Measurements from ENCODE around the gene KCNJ10. TPM values are rescaled to one million over a fixed set of nuclear protein-coding genes. Genes with fewer than 3 reads are reported as not detected.

Gene KCNJ10
- total RNA-seq, 1 donor from 2014 or later, result not detected

DNA sequence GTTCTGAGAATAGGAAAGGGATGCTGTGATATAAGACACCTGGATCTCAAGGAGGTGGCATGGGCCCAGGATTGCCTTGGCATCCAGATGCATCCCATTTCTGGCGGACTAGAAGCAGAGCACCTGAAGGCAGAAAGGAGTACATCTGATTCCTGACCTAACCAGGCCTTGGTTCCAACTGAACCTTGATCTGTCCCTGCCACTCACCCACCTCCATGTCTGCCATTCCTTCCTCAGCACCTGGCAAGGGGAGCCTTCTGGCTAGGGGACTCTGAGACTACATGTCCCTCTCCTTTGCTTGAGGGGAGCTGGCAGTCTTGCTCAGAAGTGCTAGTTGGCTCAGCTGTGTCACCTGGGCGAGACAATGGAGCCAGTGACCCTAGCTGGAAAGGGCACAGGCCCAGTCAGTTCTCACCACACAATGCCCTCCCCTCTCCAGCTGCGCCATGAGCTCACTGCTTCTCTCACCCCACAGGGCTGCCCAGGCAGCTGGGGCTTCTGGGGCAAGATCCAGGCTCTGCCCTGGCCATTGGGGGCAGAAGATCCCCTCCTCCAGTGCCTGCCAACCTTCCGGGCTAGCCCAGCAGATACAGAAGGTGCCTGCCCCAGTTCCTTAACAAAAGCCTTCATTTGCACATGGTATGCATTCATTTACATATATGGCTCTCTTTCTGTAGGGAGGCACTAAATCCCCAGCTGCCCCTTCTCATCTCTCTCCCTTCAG, 25.6 kb upstream of the KCNJ10 start:
- DNase-seq (ENCODE audit: extremely low spot score, unreplicated experiment), result no peak

DNA sequence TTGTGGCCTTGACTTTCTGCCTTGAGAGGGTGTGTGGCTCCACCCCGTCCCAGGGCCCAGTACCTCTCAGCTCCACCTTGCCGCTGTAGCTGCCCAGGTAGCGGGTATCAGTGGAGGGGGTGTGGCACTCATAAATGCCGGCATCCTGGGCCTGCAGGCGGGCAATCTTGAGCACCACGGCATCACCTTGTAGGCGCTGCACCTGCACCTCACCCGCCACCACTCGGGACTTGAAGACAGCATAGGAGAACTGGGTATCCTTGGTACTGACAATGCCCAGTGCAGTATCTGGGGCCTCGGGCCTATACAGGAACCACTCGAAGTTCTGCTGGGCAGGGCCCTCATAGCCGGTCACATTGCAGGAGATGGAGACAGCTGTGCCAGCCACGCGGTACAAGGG, 24.8 kb upstream of the KCNJ10 start:
- Mint-ChIP-seq H3K4me3 (ENCODE audit: unreplicated experiment) (no peak overlapping the region), H3K4me1 (ENCODE audit: unreplicated experiment) (peaks cover 18% of the 10 kb centered on the region), H3K27ac (ENCODE audit: unreplicated experiment) (no peak overlapping the region), H3K27me3 (ENCODE audit: unreplicated experiment) (no peaks in the 10 kb centered on the region), H3K36me3 (ENCODE audit: unreplicated experiment) (no peaks in the 10 kb centered on the region), H3K9me3 (ENCODE audit: unreplicated experiment) (no peaks in the 10 kb centered on the region)
- DNase-seq (ENCODE audit: extremely low spot score, unreplicated experiment), result no peak
- TF ChIP-seq, protein P1, sequence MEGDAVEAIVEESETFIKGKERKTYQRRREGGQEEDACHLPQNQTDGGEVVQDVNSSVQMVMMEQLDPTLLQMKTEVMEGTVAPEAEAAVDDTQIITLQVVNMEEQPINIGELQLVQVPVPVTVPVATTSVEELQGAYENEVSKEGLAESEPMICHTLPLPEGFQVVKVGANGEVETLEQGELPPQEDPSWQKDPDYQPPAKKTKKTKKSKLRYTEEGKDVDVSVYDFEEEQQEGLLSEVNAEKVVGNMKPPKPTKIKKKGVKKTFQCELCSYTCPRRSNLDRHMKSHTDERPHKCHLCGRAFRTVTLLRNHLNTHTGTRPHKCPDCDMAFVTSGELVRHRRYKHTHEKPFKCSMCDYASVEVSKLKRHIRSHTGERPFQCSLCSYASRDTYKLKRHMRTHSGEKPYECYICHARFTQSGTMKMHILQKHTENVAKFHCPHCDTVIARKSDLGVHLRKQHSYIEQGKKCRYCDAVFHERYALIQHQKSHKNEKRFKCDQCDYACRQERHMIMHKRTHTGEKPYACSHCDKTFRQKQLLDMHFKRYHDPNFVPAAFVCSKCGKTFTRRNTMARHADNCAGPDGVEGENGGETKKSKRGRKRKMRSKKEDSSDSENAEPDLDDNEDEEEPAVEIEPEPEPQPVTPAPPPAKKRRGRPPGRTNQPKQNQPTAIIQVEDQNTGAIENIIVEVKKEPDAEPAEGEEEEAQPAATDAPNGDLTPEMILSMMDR (IDR thresholded peaks at IDR 0.05), result no peak

More for the DNA sequence above, 25.6 kb upstream of the KCNJ10 start:
- H3K9me3 Mint-ChIP-seq (ENCODE audit: unreplicated experiment), result no peaks in the 10 kb centered on the region
- no peak overlapping the region for H3K27ac Mint-ChIP-seq (ENCODE audit: unreplicated experiment)
- H3K27me3 Mint-ChIP-seq (ENCODE audit: unreplicated experiment), result no peaks in the 10 kb centered on the region
- peaks cover 18% of the 10 kb centered on the region for H3K4me1 Mint-ChIP-seq (ENCODE audit: unreplicated experiment)
- H3K36me3 Mint-ChIP-seq (ENCODE audit: unreplicated experiment), result no peaks in the 10 kb centered on the region
- TF ChIP-seq, protein P1 (IDR thresholded peaks at IDR 0.05), result no peak
- H3K4me3 Mint-ChIP-seq (ENCODE audit: unreplicated experiment), result no peak overlapping the region

DNA sequence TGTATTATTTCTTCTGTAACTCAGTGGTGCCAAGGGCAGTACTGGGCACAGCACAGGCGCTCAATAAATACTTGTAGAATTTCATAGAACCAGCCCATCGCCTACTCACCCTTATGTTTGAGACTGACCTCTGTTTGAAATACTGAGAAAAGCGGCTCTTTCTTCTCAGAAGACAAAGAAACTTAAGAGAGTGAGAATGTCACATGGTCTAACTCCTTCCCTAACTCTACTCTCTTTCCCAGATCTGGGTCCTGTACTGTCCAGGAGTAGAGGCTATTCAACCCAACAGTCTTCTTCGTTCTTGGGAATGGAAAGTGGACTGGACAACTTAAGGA, 24.3 kb upstream of the KCNJ10 start:
- no peaks in the 10 kb centered on the region for H3K36me3 Mint-ChIP-seq (ENCODE audit: unreplicated experiment)
- no peak for DNase-seq (ENCODE audit: extremely low spot score, unreplicated experiment)
- TF ChIP-seq, protein P1 (IDR thresholded peaks at IDR 0.05), result no peak
- H3K27me3 Mint-ChIP-seq (ENCODE audit: unreplicated experiment), result no peaks in the 10 kb centered on the region
- no peak overlapping the region for H3K27ac Mint-ChIP-seq (ENCODE audit: unreplicated experiment)
- no peak overlapping the region for H3K4me3 Mint-ChIP-seq (ENCODE audit: unreplicated experiment)
- H3K9me3 Mint-ChIP-seq (ENCODE audit: unreplicated experiment), result no peaks in the 10 kb centered on the region
- H3K4me1 Mint-ChIP-seq (ENCODE audit: unreplicated experiment), result peaks cover 18% of the 10 kb centered on the region

DNA sequence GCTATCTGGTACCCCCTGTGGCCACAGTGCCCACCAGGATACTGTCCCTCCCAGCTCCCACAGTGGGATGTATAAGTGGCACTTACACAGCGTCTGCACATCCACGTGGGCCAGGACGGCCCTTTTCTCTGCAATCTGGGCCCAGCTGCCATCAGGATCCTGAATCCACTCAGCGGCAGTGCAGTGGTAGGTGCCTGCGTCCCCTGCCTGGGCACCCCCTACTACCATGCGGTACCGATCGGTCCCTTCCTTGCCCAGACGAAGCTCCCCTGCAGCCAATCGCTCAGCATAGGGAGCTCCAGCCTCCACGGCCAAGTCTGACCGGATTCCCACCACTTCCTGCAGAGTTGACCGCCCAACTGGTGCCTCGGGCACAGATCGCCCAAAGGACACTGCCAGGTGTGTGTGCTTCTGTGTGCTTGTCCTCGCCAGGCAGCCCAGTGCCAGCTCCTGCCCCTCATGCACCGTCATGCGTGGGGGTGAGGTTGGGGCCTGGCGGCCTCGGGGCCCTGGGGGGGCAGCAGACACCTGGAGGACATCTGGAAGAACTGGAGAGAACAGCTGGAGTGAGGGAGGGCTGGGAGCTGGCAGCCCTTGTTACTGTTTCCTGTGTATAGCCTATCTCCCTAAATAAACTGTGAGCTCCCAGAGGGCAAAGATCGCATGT, 23.8 kb upstream of the KCNJ10 start:
- Mint-ChIP-seq H3K4me3 (ENCODE audit: unreplicated experiment) (no peak overlapping the region), H3K9me3 (ENCODE audit: unreplicated experiment) (no peaks in the 10 kb centered on the region), H3K36me3 (ENCODE audit: unreplicated experiment) (peaks cover 5% of the 10 kb centered on the region), H3K4me1 (ENCODE audit: unreplicated experiment) (peaks cover 15% of the 10 kb centered on the region), H3K27ac (ENCODE audit: unreplicated experiment) (no peak overlapping the region), H3K27me3 (ENCODE audit: unreplicated experiment) (no peaks in the 10 kb centered on the region)
- TF ChIP-seq, protein P1 (IDR thresholded peaks at IDR 0.05), result no peak
- no peak for DNase-seq (ENCODE audit: extremely low spot score, unreplicated experiment)

DNA sequence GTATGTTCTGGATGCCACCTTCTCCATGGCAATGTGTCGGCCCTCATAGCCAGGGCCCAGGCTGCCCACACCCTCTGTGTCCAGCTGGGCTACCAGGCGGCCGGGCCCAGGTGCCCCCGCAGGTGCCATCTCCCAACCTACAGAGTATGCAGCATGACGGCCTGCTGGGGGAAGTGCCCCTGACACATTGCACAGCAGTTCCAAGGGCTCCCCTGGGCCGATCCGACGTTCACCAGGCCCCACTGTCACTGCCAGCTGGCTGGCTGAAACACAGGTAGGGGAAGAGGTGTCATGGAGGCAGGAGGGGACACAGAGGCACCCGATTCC, 23.1 kb upstream of the KCNJ10 start:
- TF ChIP-seq, protein P1 (IDR thresholded peaks at IDR 0.05), result no peak
- H3K9me3 Mint-ChIP-seq (ENCODE audit: unreplicated experiment), result no peaks in the 10 kb centered on the region
- no peak overlapping the region for H3K4me3 Mint-ChIP-seq (ENCODE audit: unreplicated experiment)
- peaks cover 9% of the 10 kb centered on the region for H3K36me3 Mint-ChIP-seq (ENCODE audit: unreplicated experiment)
- DNase-seq (ENCODE audit: extremely low spot score, unreplicated experiment), result no peak
- H3K27ac Mint-ChIP-seq (ENCODE audit: unreplicated experiment), result no peak overlapping the region
- H3K4me1 Mint-ChIP-seq (ENCODE audit: unreplicated experiment), result peaks cover 15% of the 10 kb centered on the region
- H3K27me3 Mint-ChIP-seq (ENCODE audit: unreplicated experiment), result no peaks in the 10 kb centered on the region

Data from osteocyte (in vitro differentiated cells).